Neural cell (in vitro differentiated cells): ENCODE data around the gene TNFAIP8L3. TPM values are rescaled to one million over a fixed set of nuclear protein-coding genes. Genes with fewer than 3 reads are reported as not detected.

Experiments
- H2AFZ ChIP-seq: fragments of 200-600, 300-800 bp; sonication (generic), shearing (Covaris generic); 2 replicates; pipeline ENCODE4 v1.6.0; 2014; ENCODE audit warnings: low read depth, mild to moderate bottlenecking, antibody characterized with exemption, low read length, moderate library complexity
- H3F3A ChIP-seq: fragments of 200-600 bp; shearing (Covaris generic); 2 replicates; pipeline ENCODE4 v1.6.1; 2016; ENCODE audit warnings: mild to moderate bottlenecking, moderate library complexity, mixed read lengths, antibody characterized with exemption, low read length; ENCODE audit not compliant: insufficient read depth, poor library complexity, severe bottlenecking
- H3K27ac ChIP-seq: fragments of 200-600, 300-800 bp; sonication (generic), shearing (Covaris generic); 2 replicates; pipeline ENCODE4 v1.5.1; 2014; ENCODE audit warnings: mild to moderate bottlenecking, low read length, moderate library complexity
- H3K27me3 ChIP-seq: fragments of 300-800, 200-600 bp; sonication (generic), shearing (Covaris generic); 2 replicates; pipeline ENCODE4 v1.6.0; 2014; ENCODE audit warnings: mild to moderate bottlenecking, low read depth, low read length, moderate library complexity; ENCODE audit not compliant: insufficient read depth
- H3K36me3 ChIP-seq: fragments of 300-800, 200-600 bp; sonication (generic), shearing (Covaris generic); 2 replicates; pipeline ENCODE4 v1.5.1; 2014; ENCODE audit warnings: mild to moderate bottlenecking, antibody characterized with exemption, low read length, moderate library complexity; ENCODE audit not compliant: insufficient read depth
- H3K4me2 ChIP-seq: fragments of 300-800, 200-600 bp; sonication (generic), shearing (Covaris generic); 2 replicates; pipeline ENCODE4 v1.6.0; 2014; ENCODE audit warnings: mild to moderate bottlenecking, low read length
- H3K4me3 ChIP-seq: fragments of 300-800, 200-600 bp; sonication (generic), shearing (Covaris generic); 2 replicates; pipeline ENCODE4 v1.5.1; 2014; ENCODE audit warnings: mild to moderate bottlenecking, low read length, moderate library complexity
- H3K79me2 ChIP-seq: fragments of 200-600 bp; shearing (Covaris generic); replicated peaks from 2 replicates; pipeline ENCODE4 v1.6.0; 2014; ENCODE audit warnings: mild to moderate bottlenecking, low read length, moderate library complexity; ENCODE audit not compliant: insufficient read depth
- H3K9ac ChIP-seq: fragments of 300-800, 200-600 bp; sonication (generic), shearing (Covaris generic); 2 replicates; pipeline ENCODE4 v1.6.1; 2016; ENCODE audit warnings: mild to moderate bottlenecking, low read length, mixed read lengths
- H3K9me2 ChIP-seq: fragments of 200-600 bp; shearing (Covaris generic); 2 replicates; pipeline ENCODE4 v1.6.1; 2016; ENCODE audit warnings: mild to moderate bottlenecking, low read length, mixed read lengths; ENCODE audit not compliant: insufficient read depth
- H3K9me3 ChIP-seq: fragments of 200-600, 300-800 bp; sonication (generic), shearing (Covaris generic); 2 replicates; pipeline ENCODE4 v1.6.1; 2016; ENCODE audit warnings: mild to moderate bottlenecking, mixed run types, low read length, moderate library complexity, mixed read lengths
- H4K20me1 ChIP-seq: fragments of 200-600 bp; shearing (Covaris generic); 2 replicates; pipeline ENCODE4 v1.6.1; 2016; ENCODE audit warnings: mild to moderate bottlenecking, mixed run types; ENCODE audit not compliant: insufficient read depth
- EP300 ChIP-seq: fragments of 450-650 bp; conservative IDR thresholded peaks from 2 replicates; pipeline ENCODE4 v1.6.1; 2014; ENCODE audit warnings: antibody characterized with exemption, mild to moderate bottlenecking, moderate library complexity; ENCODE audit not compliant: poor library complexity, severe bottlenecking
- EZH2 ChIP-seq: fragments of 200-600, 300-800 bp; shearing (Covaris generic), sonication (generic); IDR thresholded peaks from 2 replicates; pipeline ENCODE4 v1.6.1; 2014; ENCODE audit warnings: antibody characterized with exemption, low read length, borderline replicate concordance, mild to moderate bottlenecking; ENCODE audit not compliant: insufficient read depth, poor library complexity, severe bottlenecking
- MXI1 ChIP-seq: fragments of 450-650 bp; conservative IDR thresholded peaks from 2 replicates; pipeline ENCODE4 v1.6.1; 2014; ENCODE audit warnings: antibody characterized with exemption, mild to moderate bottlenecking; ENCODE audit not compliant: poor library complexity, severe bottlenecking
- POLR2AphosphoS5 ChIP-seq: IDR thresholded peaks from 2 replicates; pipeline ENCODE4 v1.6.1; 2012
- RAD21 ChIP-seq: fragments of 450-650 bp; conservative IDR thresholded peaks from 2 replicates; pipeline ENCODE4 v1.6.1; 2014; ENCODE audit warnings: antibody characterized with exemption, mild to moderate bottlenecking, moderate library complexity
- SMC3 ChIP-seq: fragments of 450-650 bp; conservative IDR thresholded peaks from 2 replicates; pipeline ENCODE4 v1.6.1; 2014; ENCODE audit warnings: antibody characterized with exemption, mild to moderate bottlenecking, moderate library complexity; ENCODE audit not compliant: poor library complexity
- TAF1 ChIP-seq: IDR thresholded peaks from 2 replicates; pipeline ENCODE4 v1.6.1; 2012; ENCODE audit warnings: low read depth
- polyA plus RNA-seq: library from polyadenylated mRNA; depleted of rRNA; stranded (reverse); fragments of >200 nt; gene quantifications from 2 replicates; pipeline ENCODE4 v1.2.3, GENCODE V29; 2014
- TF ChIP-seq, protein P1 (sequence below): fragments of 450-650 bp; IDR thresholded peaks from 2 replicates; pipeline ENCODE4 v1.5.1; 2014; ENCODE audit warnings: antibody characterized with exemption, mild to moderate bottlenecking, moderate library complexity; ENCODE audit not compliant: poor library complexity, severe bottlenecking
- TF ChIP-seq, protein P2 (sequence below): IDR thresholded peaks from 2 replicates; pipeline ENCODE4 v1.6.1; 2012; ENCODE audit warnings: borderline replicate concordance

The TNFAIP8L3 gene
- polyA plus RNA-seq, 1 donor from 2014 or later: 0.16 TPM

DNA sequence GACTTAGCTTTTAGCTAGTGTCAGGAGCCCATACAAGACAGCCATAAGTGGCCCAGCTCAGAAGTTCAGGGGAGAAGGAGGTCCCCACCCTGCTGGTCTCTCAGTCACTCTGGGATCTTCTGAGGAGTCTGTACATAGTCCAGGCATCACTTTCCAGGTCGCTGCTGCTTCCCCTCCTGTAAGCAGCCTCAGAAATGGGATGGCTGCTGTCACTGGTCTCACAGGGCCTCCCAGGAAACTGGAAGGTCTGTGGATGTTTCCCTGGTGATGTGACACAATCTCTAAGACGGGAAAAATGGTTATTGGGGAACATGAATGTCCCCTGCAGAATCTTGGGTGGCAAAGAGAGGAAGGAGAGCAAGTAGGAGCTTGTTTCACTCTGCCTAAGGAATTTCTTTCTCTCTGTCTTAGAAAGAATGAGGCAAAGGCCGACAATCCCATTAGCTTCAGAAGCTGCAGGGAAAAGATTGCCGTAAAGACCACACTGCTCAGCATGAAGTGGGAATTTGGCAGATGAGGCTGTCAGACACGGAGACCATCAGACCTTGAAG is 43.2 kb upstream of the TNFAIP8L3 start:
- H3K36me3 ChIP-seq: no peaks in the 10 kb centered on the region
- H3K9ac ChIP-seq: no peak overlapping the region
- TF ChIP-seq MXI1 (no peak), EZH2 (no peak), SMC3 (no peak), TAF1 (no peak), RAD21 (no peak), EP300 (no peak)
- TF ChIP-seq, protein P1, sequence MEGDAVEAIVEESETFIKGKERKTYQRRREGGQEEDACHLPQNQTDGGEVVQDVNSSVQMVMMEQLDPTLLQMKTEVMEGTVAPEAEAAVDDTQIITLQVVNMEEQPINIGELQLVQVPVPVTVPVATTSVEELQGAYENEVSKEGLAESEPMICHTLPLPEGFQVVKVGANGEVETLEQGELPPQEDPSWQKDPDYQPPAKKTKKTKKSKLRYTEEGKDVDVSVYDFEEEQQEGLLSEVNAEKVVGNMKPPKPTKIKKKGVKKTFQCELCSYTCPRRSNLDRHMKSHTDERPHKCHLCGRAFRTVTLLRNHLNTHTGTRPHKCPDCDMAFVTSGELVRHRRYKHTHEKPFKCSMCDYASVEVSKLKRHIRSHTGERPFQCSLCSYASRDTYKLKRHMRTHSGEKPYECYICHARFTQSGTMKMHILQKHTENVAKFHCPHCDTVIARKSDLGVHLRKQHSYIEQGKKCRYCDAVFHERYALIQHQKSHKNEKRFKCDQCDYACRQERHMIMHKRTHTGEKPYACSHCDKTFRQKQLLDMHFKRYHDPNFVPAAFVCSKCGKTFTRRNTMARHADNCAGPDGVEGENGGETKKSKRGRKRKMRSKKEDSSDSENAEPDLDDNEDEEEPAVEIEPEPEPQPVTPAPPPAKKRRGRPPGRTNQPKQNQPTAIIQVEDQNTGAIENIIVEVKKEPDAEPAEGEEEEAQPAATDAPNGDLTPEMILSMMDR: no peak
- no peaks in the 10 kb centered on the region for H3K27me3 ChIP-seq
- H3K4me2 ChIP-seq: no peak overlapping the region
- H3K79me2 ChIP-seq: no peaks in the 10 kb centered on the region
- H3F3A ChIP-seq: no peaks in the 10 kb centered on the region
- H4K20me1 ChIP-seq: no peaks in the 10 kb centered on the region
- no peaks in the 10 kb centered on the region for H3K9me3 ChIP-seq
- no peak overlapping the region for H2AFZ ChIP-seq
- no peak overlapping the region for H3K4me3 ChIP-seq
- H3K9me2 ChIP-seq: no peaks in the 10 kb centered on the region
- no peak overlapping the region for H3K27ac ChIP-seq

DNA sequence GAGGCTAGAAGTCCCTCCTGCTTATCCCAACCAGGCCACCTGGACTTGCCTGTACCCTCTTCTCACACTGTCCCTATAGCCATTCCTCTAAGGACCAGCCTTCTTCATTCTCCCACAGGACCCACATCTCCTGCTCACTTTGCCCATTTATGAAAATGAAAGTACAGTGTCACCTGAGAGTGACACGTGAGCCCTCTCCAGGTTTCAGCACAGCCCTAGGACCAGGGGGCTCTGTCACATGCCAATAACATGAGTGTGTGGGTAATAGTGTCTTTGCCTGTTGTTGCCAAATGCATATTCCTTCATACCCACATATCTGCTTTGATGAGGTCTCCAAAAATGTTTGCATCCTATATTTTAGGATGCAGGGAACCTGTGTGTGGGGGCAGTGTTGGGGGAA is 42.3 kb upstream of the TNFAIP8L3 start:
- Histone ChIP-seq H3K27me3 (no peaks in the 10 kb centered on the region), H3K9me3 (no peaks in the 10 kb centered on the region), H3K4me3 (no peak overlapping the region), H3K9me2 (no peaks in the 10 kb centered on the region), H3F3A (no peaks in the 10 kb centered on the region), H4K20me1 (no peaks in the 10 kb centered on the region), H3K9ac (no peak overlapping the region), H3K36me3 (no peaks in the 10 kb centered on the region), H3K27ac (no peak overlapping the region), H3K4me2 (no peak overlapping the region), H2AFZ (no peak overlapping the region), H3K79me2 (no peaks in the 10 kb centered on the region)
- TF ChIP-seq SMC3 (no peak), RAD21 (no peak), POLR2AphosphoS5 (no peak), TAF1 (no peak), EP300 (no peak), EZH2 (no peak), MXI1 (no peak)
- TF ChIP-seq, protein P2, sequence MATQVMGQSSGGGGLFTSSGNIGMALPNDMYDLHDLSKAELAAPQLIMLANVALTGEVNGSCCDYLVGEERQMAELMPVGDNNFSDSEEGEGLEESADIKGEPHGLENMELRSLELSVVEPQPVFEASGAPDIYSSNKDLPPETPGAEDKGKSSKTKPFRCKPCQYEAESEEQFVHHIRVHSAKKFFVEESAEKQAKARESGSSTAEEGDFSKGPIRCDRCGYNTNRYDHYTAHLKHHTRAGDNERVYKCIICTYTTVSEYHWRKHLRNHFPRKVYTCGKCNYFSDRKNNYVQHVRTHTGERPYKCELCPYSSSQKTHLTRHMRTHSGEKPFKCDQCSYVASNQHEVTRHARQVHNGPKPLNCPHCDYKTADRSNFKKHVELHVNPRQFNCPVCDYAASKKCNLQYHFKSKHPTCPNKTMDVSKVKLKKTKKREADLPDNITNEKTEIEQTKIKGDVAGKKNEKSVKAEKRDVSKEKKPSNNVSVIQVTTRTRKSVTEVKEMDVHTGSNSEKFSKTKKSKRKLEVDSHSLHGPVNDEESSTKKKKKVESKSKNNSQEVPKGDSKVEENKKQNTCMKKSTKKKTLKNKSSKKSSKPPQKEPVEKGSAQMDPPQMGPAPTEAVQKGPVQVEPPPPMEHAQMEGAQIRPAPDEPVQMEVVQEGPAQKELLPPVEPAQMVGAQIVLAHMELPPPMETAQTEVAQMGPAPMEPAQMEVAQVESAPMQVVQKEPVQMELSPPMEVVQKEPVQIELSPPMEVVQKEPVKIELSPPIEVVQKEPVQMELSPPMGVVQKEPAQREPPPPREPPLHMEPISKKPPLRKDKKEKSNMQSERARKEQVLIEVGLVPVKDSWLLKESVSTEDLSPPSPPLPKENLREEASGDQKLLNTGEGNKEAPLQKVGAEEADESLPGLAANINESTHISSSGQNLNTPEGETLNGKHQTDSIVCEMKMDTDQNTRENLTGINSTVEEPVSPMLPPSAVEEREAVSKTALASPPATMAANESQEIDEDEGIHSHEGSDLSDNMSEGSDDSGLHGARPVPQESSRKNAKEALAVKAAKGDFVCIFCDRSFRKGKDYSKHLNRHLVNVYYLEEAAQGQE: no peak
- TF ChIP-seq, protein P1: no peak
